ENCODE results near the gene CACNA2D3. TPM values are rescaled to one million over a fixed set of nuclear protein-coding genes. Genes with fewer than 3 reads are reported as not detected.

CACNA2D3 gene
- total and polyA plus RNA-seq, 4 donors: 0.38 to 2.5 (median 1.1) TPM

- H3K4me3 ChIP-seq: no peak overlapping the region
- no peak for TF ChIP-seq CTCF (IDR thresholded peaks at IDR 0.05; ENCODE audit: control extremely low read depth, extremely low read depth)
- H3K27me3 ChIP-seq (ENCODE audit: control insufficient read depth in 3 of 3, insufficient read depth in 3 of 3, low read length in 2 of 3): peaks cover 0 to 14% (median 0%) of the 10 kb centered on the region in 3 donors
- H3K9me3 ChIP-seq (ENCODE audit: control insufficient read depth in 4 of 4, insufficient read depth in 3 of 4, low read length in 3 of 4): peaks cover 0 to 2% (median 0%) of the 10 kb centered on the region in 4 donors
- no peak overlapping the region for H3K27ac ChIP-seq (ENCODE audit: low read depth in 1 of 2, low read length in 1 of 2)
- WGBS, 2 donors: 49 to 56% methylated on average over 6 of the region's 6 CpGs
- no peaks in the 10 kb centered on the region for H3K36me3 ChIP-seq (ENCODE audit: control insufficient read depth in 4 of 4, insufficient read depth in 4 of 4, low read length in 4 of 4)
- DNase-seq (no peak), ATAC-seq (ENCODE audit: insufficient read depth, low FRiP score) (no peak)
- H3K9ac ChIP-seq (ENCODE audit: insufficient read depth in 1 of 2, low read length in 2 of 2): no peak overlapping the region
- no peaks in the 10 kb centered on the region for H3K4me1 ChIP-seq (ENCODE audit: control insufficient read depth in 5 of 5, insufficient read depth in 5 of 5, low read length in 5 of 5)
Measured at GRCh38 chr3:54197509-54197908, 75.2 kb downstream of the CACNA2D3 start.

GRCh38 chr3:54198556-54198955 lies 76.2 kb downstream of the CACNA2D3 start:
- no peak for TF ChIP-seq CTCF (IDR thresholded peaks at IDR 0.05; ENCODE audit: control extremely low read depth, extremely low read depth)
- no peak for ATAC-seq (ENCODE audit: insufficient read depth, low FRiP score)
- Histone ChIP-seq H3K9me3 (ENCODE audit: control insufficient read depth in 4 of 4, insufficient read depth in 3 of 4, low read length in 3 of 4) (peaks cover 0 to 2% (median 0%) of the 10 kb centered on the region in 4 donors), H3K4me3 (no peak overlapping the region), H3K4me1 (ENCODE audit: control insufficient read depth in 5 of 5, insufficient read depth in 5 of 5, low read length in 5 of 5) (no peaks in the 10 kb centered on the region), H3K27ac (ENCODE audit: low read depth in 1 of 2, low read length in 1 of 2) (no peak overlapping the region), H3K9ac (ENCODE audit: insufficient read depth in 1 of 2, low read length in 2 of 2) (no peak overlapping the region), H3K27me3 (ENCODE audit: control insufficient read depth in 3 of 3, insufficient read depth in 3 of 3, low read length in 2 of 3) (peaks cover 0 to 14% (median 0%) of the 10 kb centered on the region in 3 donors), H3K36me3 (ENCODE audit: control insufficient read depth in 4 of 4, insufficient read depth in 4 of 4, low read length in 4 of 4) (no peaks in the 10 kb centered on the region)
- WGBS, 2 donors: 68 to 78% methylated on average over 9 of the region's 9 CpGs
- no peak for DNase-seq

- H3K9ac ChIP-seq (ENCODE audit: insufficient read depth in 1 of 2, low read length in 2 of 2): no peak overlapping the region
- H3K27ac ChIP-seq (ENCODE audit: low read depth in 1 of 2, low read length in 1 of 2): no peak overlapping the region
- H3K4me1 ChIP-seq (ENCODE audit: control insufficient read depth in 5 of 5, insufficient read depth in 5 of 5, low read length in 5 of 5): no peaks in the 10 kb centered on the region
- H3K27me3 ChIP-seq (ENCODE audit: control insufficient read depth in 3 of 3, insufficient read depth in 3 of 3, low read length in 2 of 3): peaks cover 0 to 14% (median 0%) of the 10 kb centered on the region in 3 donors
- no peak overlapping the region for H3K4me3 ChIP-seq
- no peaks in the 10 kb centered on the region for H3K36me3 ChIP-seq (ENCODE audit: control insufficient read depth in 4 of 4, insufficient read depth in 4 of 4, low read length in 4 of 4)
- no peak for DNase-seq
- no peak for TF ChIP-seq CTCF (IDR thresholded peaks at IDR 0.05; ENCODE audit: control extremely low read depth, extremely low read depth)
- no peaks in the 10 kb centered on the region for H3K9me3 ChIP-seq (ENCODE audit: control insufficient read depth in 4 of 4, insufficient read depth in 3 of 4, low read length in 3 of 4)
- WGBS, 2 donors: 68 to 75% methylated on average over 5 of the region's 5 CpGs
- ATAC-seq (ENCODE audit: insufficient read depth, low FRiP score): no peak
Measured at GRCh38 chr3:54202054-54202453, 79.7 kb downstream of the CACNA2D3 start.

- Histone ChIP-seq H3K27ac (ENCODE audit: low read depth in 1 of 2, low read length in 1 of 2) (no peak overlapping the region), H3K27me3 (ENCODE audit: control insufficient read depth in 3 of 3, insufficient read depth in 3 of 3, low read length in 2 of 3) (peaks cover 0 to 14% (median 0%) of the 10 kb centered on the region in 3 donors), H3K9me3 (ENCODE audit: control insufficient read depth in 4 of 4, insufficient read depth in 3 of 4, low read length in 3 of 4) (no peaks in the 10 kb centered on the region), H3K36me3 (ENCODE audit: control insufficient read depth in 4 of 4, insufficient read depth in 4 of 4, low read length in 4 of 4) (no peaks in the 10 kb centered on the region), H3K4me1 (ENCODE audit: control insufficient read depth in 5 of 5, insufficient read depth in 5 of 5, low read length in 5 of 5) (no peaks in the 10 kb centered on the region), H3K4me3 (no peak overlapping the region), H3K9ac (ENCODE audit: insufficient read depth in 1 of 2, low read length in 2 of 2) (no peak overlapping the region)
- WGBS, 2 donors: 61 to 83% methylated on average over 5 of the region's 5 CpGs
- ATAC-seq (ENCODE audit: insufficient read depth, low FRiP score) (no peak), DNase-seq (no peak)
- TF ChIP-seq CTCF (IDR thresholded peaks at IDR 0.05; ENCODE audit: control extremely low read depth, extremely low read depth): no peak
Measured at GRCh38 chr3:54202651-54203248, 80.4 kb downstream of the CACNA2D3 start.
